ENCODE results near the gene C1QBP. TPM values are rescaled to one million over a fixed set of nuclear protein-coding genes. Genes with fewer than 3 reads are reported as not detected.

C1QBP gene
- total RNA-seq, 6 experiments from 2014 or later = 60.2 to 163 (median 67.6) TPM

- DNase-seq = no peak
- peak; percentile 1 to 9 (median 4) for ATAC-seq
- H3K4me3 ChIP-seq = peak within 1 kb of the TSS; percentile 85 to 98 (median 91)
- H3K36me3 ChIP-seq = peaks cover 0 to 51% (median 23%) of the 10 kb centered on the region in 4 donors
- no peak for TF ChIP-seq POLR2A (IDR thresholded peaks at IDR 0.05)
- no peak for TF ChIP-seq CTCF (IDR thresholded peaks at IDR 0.05)
- H3K4me1 ChIP-seq = peaks cover 0 to 27% (median 9%) of the 10 kb centered on the region in 4 donors
- H3K27ac ChIP-seq = peak within 1 kb of the TSS; percentile 96 to 99 (median 98)
- 7% methylated on average over 20 of the region's 29 CpGs for WGBS (ENCODE audit: insufficient coverage, low coverage, low lambda C conversion rate, missing lambda C conversion rate)
- intact Hi-C loops (cut with DNase I) = no loop called here
- H3K9me3 ChIP-seq = no peaks in the 10 kb centered on the region
- H3K27me3 ChIP-seq = no peaks in the 10 kb centered on the region
Observed at GRCh38 chr17:5485270-5486205, 46.6 kb upstream of the C1QBP start, which contains the start of gene DERL2. Gene DERL2, minus strand, starts transcription at chr17:5486178. Its CDS starts 17 bp downstream, at chr17:5486161.

DNA sequence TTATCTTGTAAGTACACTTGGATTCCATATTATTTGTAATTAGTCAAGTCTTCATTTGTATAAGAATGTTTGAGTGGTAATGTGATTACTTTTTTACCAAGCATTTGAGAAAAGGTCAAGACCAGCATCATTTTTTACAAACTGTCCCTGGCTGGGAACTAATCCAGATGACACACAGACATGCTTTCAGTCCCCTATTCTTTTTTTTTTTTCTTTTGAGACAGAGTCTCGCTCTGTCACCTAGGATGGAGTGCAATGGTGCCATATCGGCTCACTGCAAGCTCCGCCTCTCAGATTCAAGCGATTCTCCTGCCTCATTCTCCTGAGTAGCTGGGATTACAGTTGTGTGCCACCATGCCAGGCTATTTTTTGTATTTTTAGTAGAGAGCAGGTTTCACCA, 42.5 kb upstream of the C1QBP start:
- H3K36me3 ChIP-seq = peaks cover 9 to 72% (median 33%) of the 10 kb centered on the region in 4 donors
- 81% methylated on average over 4 of the region's 4 CpGs for WGBS (ENCODE audit: insufficient coverage, low coverage, low lambda C conversion rate, missing lambda C conversion rate)

GRCh38 chr17:5480962-5481361, 42.0 kb upstream of the C1QBP start:
- peaks cover 9 to 76% (median 33%) of the 10 kb centered on the region in 4 donors for H3K36me3 ChIP-seq
- no peak for TF ChIP-seq CTCF (IDR thresholded peaks at IDR 0.05)
- TF ChIP-seq POLR2A (IDR thresholded peaks at IDR 0.05) = no peak
- DNase-seq (no peak), ATAC-seq (no peak)
- intact Hi-C loops (cut with DNase I) = no loop called here
- H3K27ac ChIP-seq = no peak overlapping the region
- WGBS (ENCODE audit: insufficient coverage, low coverage, low lambda C conversion rate, missing lambda C conversion rate) = 87% methylated on average over 6 of the region's 6 CpGs
- peaks cover 0 to 14% (median 6%) of the 10 kb centered on the region in 4 donors for H3K4me1 ChIP-seq
- H3K27me3 ChIP-seq = no peaks in the 10 kb centered on the region
- H3K4me3 ChIP-seq = no peak overlapping the region
- no peaks in the 10 kb centered on the region for H3K9me3 ChIP-seq

More for the DNA sequence above, 42.5 kb upstream of the C1QBP start:
- Histone ChIP-seq H3K27ac (no peak overlapping the region), H3K27me3 (no peaks in the 10 kb centered on the region), H3K4me3 (no peak overlapping the region), H3K4me1 (peaks cover 0 to 14% (median 6%) of the 10 kb centered on the region in 4 donors), H3K9me3 (no peaks in the 10 kb centered on the region)
- intact Hi-C loops (cut with DNase I) = no loop called here
- no peak for DNase-seq
- no peak for ATAC-seq
- TF ChIP-seq CTCF (IDR thresholded peaks at IDR 0.05) (no peak), POLR2A (IDR thresholded peaks at IDR 0.05) (no peak)

DNA sequence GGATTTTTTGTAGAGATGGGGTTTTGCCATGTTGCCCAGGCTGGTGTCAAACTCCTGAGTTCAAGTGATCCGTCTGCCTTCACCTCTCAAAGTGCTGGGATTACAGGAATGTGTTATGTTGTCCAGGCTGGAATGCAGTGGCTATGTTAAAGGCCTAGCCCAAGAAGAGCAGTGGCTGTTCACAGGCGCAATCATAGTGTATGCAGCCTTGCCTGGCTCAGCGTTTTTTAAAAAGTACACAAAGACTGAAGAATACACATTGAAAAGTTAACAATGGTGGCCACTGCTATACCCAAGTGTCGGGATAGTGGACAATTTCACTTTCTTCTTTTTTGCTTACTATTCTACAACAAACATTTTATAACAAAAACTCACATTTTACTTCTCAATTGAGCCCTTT, 40.0 kb upstream of the C1QBP start:
- Histone ChIP-seq H3K9me3 (no peaks in the 10 kb centered on the region), H3K27ac (no peak overlapping the region), H3K36me3 (peaks cover 9 to 93% (median 38%) of the 10 kb centered on the region in 4 donors), H3K4me1 (peaks cover 0 to under 1% (median 0%) of the 10 kb centered on the region in 4 donors), H3K27me3 (no peaks in the 10 kb centered on the region), H3K4me3 (no peak overlapping the region)
- ATAC-seq = no peak
- DNase-seq = no peak
- no peak for TF ChIP-seq POLR2A (IDR thresholded peaks at IDR 0.05)
- no peak for TF ChIP-seq CTCF (IDR thresholded peaks at IDR 0.05)
- 85% methylated on average over 3 of the region's 4 CpGs for WGBS (ENCODE audit: insufficient coverage, low coverage, low lambda C conversion rate, missing lambda C conversion rate)
- intact Hi-C loops (cut with DNase I) = no loop called here
